ENCODE results near the gene CEP295NL. TPM values are rescaled to one million over a fixed set of nuclear protein-coding genes. Genes with fewer than 3 reads are reported as not detected.
"Not testable (repeated sequence)": the region's sequence is repeated elsewhere in the genome, so short reads cannot be mapped to it uniquely, and the experiment has no call there.

The CEP295NL gene
- polyA plus RNA-seq, 3 donors from 2014 or later, result not detected

GRCh38 chr17:78892936-78893379 lies 10.0 kb downstream of the CEP295NL start:
- Mint-ChIP-seq H3K27me3 (ENCODE audit: low read depth in 3 of 3) (peaks cover 0 to 12% (median 3%) of the 10 kb centered on the region in 3 donors), H3K4me1 (peaks cover 4 to 14% of the 10 kb centered on the region in 2 donors), H3K9me3 (no peaks in the 10 kb centered on the region), H3K27ac (peak overlapping the region in 1 of 6 donors; percentile 16), H3K36me3 (no peaks in the 10 kb centered on the region), H3K4me3 (no peak overlapping the region)
- DNase-seq, result no peak

DNA sequence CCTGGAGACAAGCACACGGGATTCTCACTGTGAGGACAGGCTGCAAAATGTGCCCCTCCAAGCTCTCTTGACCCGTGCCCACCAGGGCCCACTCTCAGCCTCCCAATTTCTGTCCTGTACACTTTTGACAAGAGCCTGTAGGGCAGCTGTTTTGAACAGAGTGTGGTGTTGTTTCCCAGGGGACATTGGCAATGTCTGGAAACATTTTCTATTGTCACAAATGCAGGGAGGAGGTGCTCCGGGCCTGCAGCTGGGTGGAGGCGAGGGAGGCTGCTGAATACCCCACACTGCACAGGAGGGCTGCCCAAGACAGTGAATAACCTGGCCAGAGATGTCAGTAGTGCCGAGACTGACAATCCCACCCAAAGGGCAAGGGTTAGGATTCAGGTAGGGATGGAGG lies 10.5 kb downstream of the CEP295NL start:
- no peaks in the 10 kb centered on the region for H3K36me3 Mint-ChIP-seq
- peaks cover 0 to 12% (median 3%) of the 10 kb centered on the region in 3 donors for H3K27me3 Mint-ChIP-seq (ENCODE audit: low read depth in 3 of 3)
- peaks cover 4 to 14% of the 10 kb centered on the region in 2 donors for H3K4me1 Mint-ChIP-seq
- no peaks in the 10 kb centered on the region for H3K9me3 Mint-ChIP-seq
- H3K27ac Mint-ChIP-seq, result no peak overlapping the region
- no peak for DNase-seq
- H3K4me3 Mint-ChIP-seq, result no peak overlapping the region

GRCh38 chr17:78892062-78892456 lies 10.9 kb downstream of the CEP295NL start:
- H3K36me3 Mint-ChIP-seq, result no peaks in the 10 kb centered on the region
- no peak overlapping the region for H3K4me3 Mint-ChIP-seq
- peaks cover 0 to 14% (median 3%) of the 10 kb centered on the region in 3 donors for H3K27me3 Mint-ChIP-seq (ENCODE audit: low read depth in 3 of 3)
- DNase-seq, result no peak
- no peak overlapping the region for H3K27ac Mint-ChIP-seq
- no peaks in the 10 kb centered on the region for H3K9me3 Mint-ChIP-seq
- peaks cover 4 to 14% of the 10 kb centered on the region in 2 donors for H3K4me1 Mint-ChIP-seq

DNA sequence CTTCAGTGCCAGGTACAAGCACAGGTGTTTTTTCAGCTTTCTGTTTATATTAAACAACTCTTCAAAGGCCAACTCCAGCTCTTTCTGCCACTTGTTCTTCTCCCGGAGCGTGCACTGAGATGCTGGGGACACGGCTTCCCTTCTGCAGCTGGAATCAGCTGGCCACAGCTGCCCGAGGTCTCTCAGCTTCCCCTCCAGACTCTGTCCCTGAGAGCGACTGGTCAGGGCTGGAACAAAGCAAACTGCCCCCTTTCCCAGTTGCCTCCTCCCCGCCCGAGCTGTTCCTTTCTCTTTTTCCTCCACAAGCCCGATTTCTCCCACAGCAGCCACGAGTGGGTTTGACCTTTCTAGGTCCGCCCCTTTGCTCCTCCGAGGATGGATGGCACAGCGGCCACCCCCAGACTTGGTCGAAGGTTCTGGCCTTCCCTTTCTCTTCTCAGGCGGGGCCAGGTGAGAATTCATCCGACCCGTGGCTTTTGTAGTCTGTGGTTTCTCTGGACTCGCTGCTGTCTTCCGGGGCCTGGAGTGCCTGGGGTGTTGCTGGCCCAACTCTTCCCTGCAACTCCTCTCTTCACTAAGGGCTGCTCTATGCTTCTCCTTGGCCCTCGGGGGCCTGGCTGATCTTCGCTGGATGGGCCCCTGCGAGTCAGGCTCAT lies 11.5 kb downstream of the CEP295NL start:
- H3K27ac Mint-ChIP-seq, result peak overlapping the region in 2 of 6 donors; percentile 50 to 62
- no peak for DNase-seq
- no peaks in the 10 kb centered on the region for H3K9me3 Mint-ChIP-seq
- peaks cover 3 to 14% (median 4%) of the 10 kb centered on the region in 3 donors for H3K27me3 Mint-ChIP-seq (ENCODE audit: low read depth in 3 of 3)
- H3K4me1 Mint-ChIP-seq, result peaks cover 6 to 16% of the 10 kb centered on the region in 2 donors
- H3K36me3 Mint-ChIP-seq, result no peaks in the 10 kb centered on the region
- H3K4me3 Mint-ChIP-seq, result peak overlapping the region in 1 of 5 donors; percentile 30

- H3K27me3 Mint-ChIP-seq (ENCODE audit: low read depth in 3 of 3), result peaks cover 3 to 14% (median 4%) of the 10 kb centered on the region in 3 donors
- H3K36me3 Mint-ChIP-seq, result no peaks in the 10 kb centered on the region
- no peak for DNase-seq
- no peaks in the 10 kb centered on the region for H3K9me3 Mint-ChIP-seq
- peaks cover 14 to 22% of the 10 kb centered on the region in 2 donors for H3K4me1 Mint-ChIP-seq
- peak overlapping the region in 1 of 6 donors; percentile 11 for H3K27ac Mint-ChIP-seq
- H3K4me3 Mint-ChIP-seq, result peak overlapping the region in 2 of 5 donors; percentile 21 to 41
These were observed 12.5 kb downstream of the CEP295NL start for GRCh38 chr17:78890498-78890897.

DNA sequence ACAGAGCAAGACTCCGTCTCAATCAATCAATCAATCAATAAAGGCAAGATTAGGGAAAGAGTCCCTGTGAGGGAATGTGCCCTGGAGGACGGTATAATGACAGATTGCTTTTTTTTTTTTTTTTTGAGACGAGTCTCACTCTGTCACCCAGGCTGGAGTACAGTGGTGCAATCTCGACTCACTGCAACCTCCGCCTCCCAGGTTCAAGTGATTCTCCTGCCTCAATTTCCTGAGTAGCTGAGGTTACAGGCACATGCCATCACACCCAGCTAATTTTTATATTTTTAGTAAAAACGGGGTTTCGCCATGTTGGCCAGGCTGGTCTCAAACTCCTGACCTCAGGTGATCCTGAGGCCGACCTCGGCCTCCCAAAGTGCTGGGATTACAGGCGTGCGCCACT lies 12.9 kb downstream of the CEP295NL start:
- Mint-ChIP-seq H3K27me3 (ENCODE audit: low read depth in 3 of 3) (peaks cover 3 to 14% (median 5%) of the 10 kb centered on the region in 3 donors), H3K4me1 (peaks cover 14 to 22% of the 10 kb centered on the region in 2 donors)
- DNase-seq, H3K9me3 Mint-ChIP-seq, H3K36me3 Mint-ChIP-seq, H3K27ac Mint-ChIP-seq, H3K4me3 Mint-ChIP-seq: not testable (repeated sequence)

- peaks cover 3 to 14% (median 5%) of the 10 kb centered on the region in 3 donors for H3K27me3 Mint-ChIP-seq (ENCODE audit: low read depth in 3 of 3)
- H3K4me3 Mint-ChIP-seq, result no peak overlapping the region
- H3K9me3 Mint-ChIP-seq, result no peaks in the 10 kb centered on the region
- H3K36me3 Mint-ChIP-seq, result no peaks in the 10 kb centered on the region
- no peak for DNase-seq
- H3K27ac Mint-ChIP-seq, result peak overlapping the region in 1 of 6 donors; percentile 16
- peaks cover 14 to 22% of the 10 kb centered on the region in 2 donors for H3K4me1 Mint-ChIP-seq
These were observed 13.5 kb downstream of the CEP295NL start for GRCh38 chr17:78889531-78889930.

DNA sequence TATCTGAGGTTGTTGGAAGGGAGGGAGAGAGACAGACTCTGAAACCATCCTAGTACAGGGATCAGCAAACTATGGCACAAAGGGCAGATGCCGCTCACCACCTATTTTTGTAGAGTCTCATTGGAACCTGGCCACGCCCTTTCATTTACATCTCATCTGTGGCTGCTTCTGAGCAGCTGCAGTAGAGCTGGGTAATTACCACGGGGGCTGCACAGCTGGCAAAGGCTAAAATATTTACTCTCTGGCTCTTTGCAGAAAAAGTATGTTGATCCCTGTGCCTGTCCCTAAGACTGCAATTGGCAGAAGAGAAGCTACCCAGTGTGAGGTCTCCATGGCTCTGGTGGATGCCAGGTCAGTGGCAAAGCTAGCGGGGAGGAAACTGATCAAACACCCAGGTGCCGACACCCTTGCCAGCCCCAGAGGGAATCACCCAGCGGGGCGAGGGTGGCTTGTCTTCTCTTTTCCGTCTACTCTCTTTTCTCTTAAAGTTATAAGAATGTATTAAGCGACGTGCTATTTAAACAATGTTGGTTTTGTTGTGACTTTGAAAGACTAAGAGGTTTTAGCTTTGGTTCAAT lies 14.0 kb downstream of the CEP295NL start:
- Mint-ChIP-seq H3K36me3 (no peaks in the 10 kb centered on the region), H3K27me3 (ENCODE audit: low read depth in 3 of 3) (peaks cover 3 to 14% (median 5%) of the 10 kb centered on the region in 3 donors), H3K27ac (peak overlapping the region in 1 of 6 donors; percentile 19), H3K4me3 (no peak overlapping the region), H3K4me1 (peaks cover 14 to 22% of the 10 kb centered on the region in 2 donors), H3K9me3 (no peaks in the 10 kb centered on the region)
- DNase-seq, result no peak

DNA sequence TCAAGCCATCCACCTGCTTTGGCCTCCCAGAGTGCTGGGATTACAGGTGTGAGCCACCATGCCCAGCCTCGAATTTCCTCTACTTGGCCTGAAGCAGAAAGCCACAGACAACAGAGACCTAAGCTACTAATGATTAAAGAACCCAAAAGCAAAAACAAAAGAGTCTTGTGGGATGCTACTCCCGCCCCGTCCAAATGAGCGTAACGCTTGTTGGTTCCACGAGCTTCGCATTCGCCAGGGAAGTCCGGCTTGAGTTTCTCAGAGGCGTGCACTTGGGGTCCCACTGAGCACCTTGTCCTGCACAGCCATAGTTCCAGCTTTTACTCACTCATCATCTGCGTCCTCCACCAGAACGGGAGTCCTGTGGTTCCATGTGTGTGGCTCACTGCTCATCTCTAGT lies 16.0 kb downstream of the CEP295NL start:
- Mint-ChIP-seq H3K36me3 (no peaks in the 10 kb centered on the region), H3K27ac (peak overlapping the region in 1 of 6 donors; percentile 37), H3K4me3 (no peak overlapping the region), H3K27me3 (ENCODE audit: low read depth in 3 of 3) (peaks cover 3 to 10% (median 7%) of the 10 kb centered on the region in 3 donors), H3K4me1 (peaks cover 27 to 34% of the 10 kb centered on the region in 2 donors), H3K9me3 (no peaks in the 10 kb centered on the region)
- DNase-seq, result no peak

DNA sequence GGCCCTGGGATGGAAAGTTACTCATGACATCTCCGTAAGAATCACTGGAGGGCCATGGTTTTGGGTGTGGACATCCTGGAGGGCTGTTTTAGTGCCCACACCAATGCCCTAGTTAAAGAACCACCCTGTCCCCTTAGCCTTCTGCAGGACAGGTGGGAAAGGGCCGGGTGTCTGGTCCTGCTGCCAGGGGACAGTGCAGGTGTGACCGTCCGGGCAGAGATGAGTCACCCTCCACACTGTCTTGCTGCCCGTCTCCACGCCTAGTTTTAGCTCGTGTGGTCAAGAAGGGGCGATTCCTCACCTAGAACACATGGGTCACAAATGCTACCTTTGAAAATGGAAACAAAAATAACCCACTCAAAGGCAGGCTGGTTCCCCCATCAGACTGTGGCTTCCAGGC lies 17.0 kb downstream of the CEP295NL start:
- H3K27me3 Mint-ChIP-seq (ENCODE audit: low read depth in 3 of 3), result peaks cover 0 to 10% (median 7%) of the 10 kb centered on the region in 3 donors
- H3K9me3 Mint-ChIP-seq, result no peaks in the 10 kb centered on the region

DNA sequence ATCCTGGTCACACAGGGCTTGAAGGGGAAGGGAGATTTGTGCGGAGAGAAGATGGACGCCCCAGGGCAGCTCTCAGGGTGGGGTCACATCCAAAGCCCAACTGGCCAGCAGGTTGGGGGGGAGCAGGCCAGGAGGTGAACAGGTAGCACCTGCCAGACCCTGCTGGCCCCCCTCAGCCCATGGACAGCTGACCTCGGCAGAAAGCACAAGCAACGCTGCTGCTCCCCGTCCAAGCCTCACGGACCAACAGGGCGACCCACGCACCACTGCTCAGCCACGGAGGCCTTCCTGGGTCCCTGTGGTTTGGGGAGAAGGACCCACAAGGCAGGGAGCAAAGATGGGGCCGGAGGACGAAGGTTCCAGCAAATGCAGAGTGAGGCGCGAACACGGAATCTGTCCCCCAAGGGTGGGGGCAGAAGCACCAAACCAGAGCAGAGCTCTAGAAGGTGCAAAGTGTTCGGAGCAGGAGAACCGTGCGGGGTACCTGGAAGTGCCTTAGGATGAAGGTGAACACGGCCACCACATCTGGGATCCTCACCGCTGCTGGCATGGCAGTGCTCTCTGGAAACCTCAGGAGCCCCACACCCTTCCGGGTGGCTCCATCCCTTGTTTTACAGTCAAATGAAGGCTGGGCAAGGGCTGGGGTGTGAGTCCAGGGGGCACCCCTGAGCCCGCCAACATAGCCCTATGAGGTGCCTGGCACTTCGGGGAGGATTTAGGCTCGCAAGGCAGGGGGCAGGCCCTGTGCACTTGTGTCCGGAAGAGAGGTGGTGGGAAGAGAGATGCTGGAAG lies 17.9 kb downstream of the CEP295NL start:
- H3K27me3 Mint-ChIP-seq (ENCODE audit: low read depth in 3 of 3), result peaks cover 0 to 10% (median 7%) of the 10 kb centered on the region in 3 donors

More for the DNA sequence above, 17.0 kb downstream of the CEP295NL start:
- DNase-seq, result peak; percentile 5 to 31 (median 27)
- Mint-ChIP-seq H3K4me3 (peak overlapping the region in 1 of 5 donors; percentile 4), H3K27ac (peak overlapping the region in 2 of 6 donors; percentile 12 to 37), H3K36me3 (no peaks in the 10 kb centered on the region), H3K4me1 (peaks cover 26 to 29% of the 10 kb centered on the region in 2 donors)

DNA sequence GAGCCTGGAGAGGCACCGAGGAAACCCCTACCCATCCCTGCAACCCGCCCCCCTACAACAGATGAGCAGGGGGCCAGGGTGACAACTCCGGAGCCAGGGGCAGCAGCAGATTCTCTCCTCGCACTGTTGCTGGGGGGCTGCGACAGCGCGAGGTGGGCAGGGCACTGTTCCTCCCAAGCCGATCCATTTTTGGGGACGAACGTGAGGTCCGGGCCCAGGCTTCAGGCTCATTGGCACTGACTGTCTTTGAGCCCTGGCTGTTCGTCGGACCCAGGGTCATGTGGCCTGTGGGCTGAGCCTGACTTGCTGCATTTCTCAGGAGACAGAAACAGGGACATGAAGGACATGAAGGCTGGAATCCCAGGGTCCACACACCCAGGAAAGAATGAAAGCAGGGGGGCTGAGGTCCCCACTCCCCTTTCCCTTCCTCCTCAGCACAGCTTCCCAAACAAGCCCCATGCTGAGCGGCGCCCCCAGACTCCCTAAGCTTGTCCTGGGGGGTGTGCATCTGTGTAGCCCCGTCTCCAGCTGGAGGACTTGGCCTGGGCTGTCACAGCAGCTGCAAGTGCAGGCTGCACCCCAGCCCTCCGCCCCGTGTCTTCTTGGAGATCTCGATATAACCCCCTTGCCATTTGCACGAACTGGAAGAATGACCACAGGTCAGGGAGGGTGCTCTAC lies 18.7 kb downstream of the CEP295NL start:
- Mint-ChIP-seq H3K4me3 (no peak overlapping the region), H3K4me1 (peaks cover 31% of the 10 kb centered on the region in 2 donors), H3K27me3 (ENCODE audit: low read depth in 3 of 3) (peaks cover 0 to 11% (median 7%) of the 10 kb centered on the region in 3 donors), H3K9me3 (no peaks in the 10 kb centered on the region), H3K36me3 (no peaks in the 10 kb centered on the region), H3K27ac (peak overlapping the region in 1 of 6 donors; percentile 46)
- DNase-seq, result no peak

More for the DNA sequence above, 17.9 kb downstream of the CEP295NL start:
- peaks cover 23 to 26% of the 10 kb centered on the region in 2 donors for H3K4me1 Mint-ChIP-seq
- H3K9me3 Mint-ChIP-seq, result no peaks in the 10 kb centered on the region
- no peaks in the 10 kb centered on the region for H3K36me3 Mint-ChIP-seq
- no peak overlapping the region for H3K27ac Mint-ChIP-seq
- no peak overlapping the region for H3K4me3 Mint-ChIP-seq
- DNase-seq, result no peak

GRCh38 chr17:78883533-78884131 lies 19.4 kb downstream of the CEP295NL start:
- Mint-ChIP-seq H3K9me3 (no peaks in the 10 kb centered on the region), H3K4me3 (peak overlapping the region in 4 of 5 donors; percentile 17 to 67 (median 56))
- no peak for DNase-seq

More at GRCh38 chr17:78883533-78884131, 19.4 kb downstream of the CEP295NL start:
- Mint-ChIP-seq H3K27me3 (ENCODE audit: low read depth in 3 of 3) (peaks cover 0 to 7% (median 6%) of the 10 kb centered on the region in 3 donors), H3K27ac (peak overlapping the region in 4 of 6 donors; percentile 49 to 91 (median 84)), H3K36me3 (no peaks in the 10 kb centered on the region), H3K4me1 (peaks cover 31 to 37% of the 10 kb centered on the region in 2 donors)
